Left forelimb (tissue), 1 donor: ENCODE data around the gene ATP2C2.

Experiments used
- DNase-seq: peaks from one replicate; pipeline ENCODE4 v3.0.0-alpha.2; 2018; ENCODE audit warnings: low spot score

The ATP2C2 gene

GRCh38 chr16:84451010-84451676, 82.8 kb downstream of the ATP2C2 start:
- peak; percentile 22 for DNase-seq

DNA sequence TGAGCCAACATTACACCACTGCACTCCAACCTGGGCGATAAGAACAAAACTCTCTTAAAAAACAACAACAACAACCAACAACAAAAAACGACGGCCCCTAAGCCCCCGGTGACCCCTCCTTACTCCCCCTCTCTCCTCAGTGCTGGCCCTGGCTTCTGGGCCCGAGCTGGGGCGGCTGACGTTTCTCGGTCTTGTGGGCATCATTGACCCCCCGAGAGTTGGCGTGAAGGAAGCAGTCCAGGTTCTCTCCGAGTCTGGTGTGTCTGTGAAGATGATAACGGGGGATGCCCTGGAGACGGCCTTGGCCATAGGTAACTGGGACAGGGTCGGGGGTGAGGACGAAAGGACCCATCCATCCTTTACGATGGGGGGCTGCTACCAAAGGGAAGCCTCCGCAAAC, 83.4 kb downstream of the ATP2C2 start:
- DNase-seq: peak; percentile 42

DNA sequence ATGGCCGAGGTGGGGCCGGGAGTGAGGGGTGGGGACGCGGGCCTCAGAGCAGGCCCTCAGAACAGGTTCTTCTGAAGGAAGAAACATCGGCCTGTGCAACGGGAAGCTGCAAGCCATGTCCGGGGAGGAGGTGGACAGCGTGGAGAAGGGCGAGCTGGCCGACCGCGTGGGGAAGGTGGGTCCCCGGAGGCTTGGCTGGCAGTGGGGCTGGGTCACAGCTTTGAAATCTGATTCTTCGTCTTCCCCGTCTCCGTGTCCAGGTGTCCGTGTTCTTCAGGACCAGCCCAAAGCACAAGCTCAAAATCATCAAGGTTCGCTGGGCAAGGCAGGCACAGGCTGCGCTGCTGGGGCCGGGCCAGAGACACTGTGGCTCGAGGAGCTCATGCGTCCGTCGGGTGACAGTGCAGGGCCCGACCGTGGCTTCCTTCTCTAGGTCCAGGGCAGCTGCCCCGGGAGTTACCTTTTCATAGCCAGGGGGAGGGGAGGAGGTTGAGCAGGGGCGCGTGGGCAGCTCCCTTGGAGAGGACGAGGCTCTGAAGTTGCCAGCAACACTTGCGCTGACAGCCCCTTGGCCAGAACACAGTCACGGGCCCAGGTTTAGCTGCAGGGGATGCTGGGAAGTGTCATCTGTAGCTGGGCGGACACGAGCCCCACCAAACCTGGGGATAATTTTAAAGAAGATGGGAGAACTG, 84.9 kb downstream of the ATP2C2 start:
- DNase-seq: peak; percentile 62

GRCh38 chr16:84454611-84455010, 86.3 kb downstream of the ATP2C2 start:
- DNase-seq: peak; percentile 51

DNA sequence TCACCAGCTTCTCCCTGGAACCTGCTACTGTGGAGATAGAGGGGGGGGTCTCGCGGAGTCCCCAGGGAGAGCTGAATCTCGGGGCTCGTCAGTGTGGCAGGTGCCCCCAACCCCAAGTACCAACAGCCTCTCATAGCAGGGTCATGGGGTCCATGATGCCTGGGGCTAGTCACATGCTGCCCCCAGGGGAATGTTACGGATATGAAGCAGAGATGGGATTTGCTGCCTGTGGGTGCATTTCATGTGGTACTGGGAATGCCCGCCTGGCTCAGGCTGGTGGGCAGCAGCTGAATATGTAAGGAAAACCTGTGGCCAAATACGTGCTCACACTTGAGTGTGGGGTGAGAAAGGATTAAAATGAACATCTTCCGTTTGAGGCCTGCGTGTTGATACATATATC, 86.7 kb downstream of the ATP2C2 start:
- peak; percentile 28 for DNase-seq

DNA sequence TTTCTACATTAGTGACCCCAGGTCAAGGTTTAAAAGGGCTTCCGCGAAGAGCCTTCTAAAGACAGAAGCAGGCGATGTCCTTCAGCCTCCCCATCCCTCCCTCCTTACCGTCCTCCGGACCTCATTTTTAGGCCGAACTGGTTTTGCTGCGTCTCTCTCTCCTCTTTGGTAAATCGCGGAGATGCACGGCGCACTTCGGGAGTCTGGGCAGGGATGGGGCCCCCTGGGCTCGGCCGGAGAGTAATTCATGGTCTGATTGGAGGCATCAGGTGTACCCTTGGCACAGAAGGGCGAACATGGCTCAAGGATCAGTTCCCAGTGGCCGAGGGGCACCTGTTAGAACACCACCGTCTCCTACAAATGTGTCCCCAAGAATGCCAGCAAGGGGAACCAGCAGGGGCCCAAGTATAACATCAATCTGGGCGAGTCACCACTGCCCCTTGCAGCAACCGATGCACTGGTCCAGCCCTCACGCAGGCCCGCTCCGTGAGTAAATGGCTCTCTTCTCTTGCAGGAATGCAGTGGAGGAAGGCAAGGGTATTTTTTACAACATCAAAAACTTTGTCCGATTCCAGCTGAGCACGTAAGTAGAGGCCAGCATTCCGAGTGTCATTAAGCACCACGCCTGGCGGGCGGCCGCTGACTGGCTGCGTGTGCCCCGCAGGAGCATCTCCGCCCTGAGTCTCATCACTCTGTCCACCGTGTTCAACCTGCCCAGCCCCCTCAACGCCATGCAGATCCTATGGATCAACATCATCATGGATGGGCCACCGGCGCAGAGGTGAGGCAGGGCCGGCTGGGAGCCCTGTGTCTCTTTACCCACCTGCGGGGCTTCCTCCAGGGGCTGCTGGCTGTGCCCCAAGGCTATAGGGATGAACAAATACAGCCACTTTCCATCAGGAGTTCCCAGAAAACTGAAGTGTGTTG, 90.5 kb downstream of the ATP2C2 start:
- DNase-seq: peak; percentile 55

GRCh38 chr16:84459533-84459894, 91.2 kb downstream of the ATP2C2 start:
- peak; percentile 49 for DNase-seq

GRCh38 chr16:84459941-84460405, 91.6 kb downstream of the ATP2C2 start:
- peak; percentile 62 for DNase-seq

DNA sequence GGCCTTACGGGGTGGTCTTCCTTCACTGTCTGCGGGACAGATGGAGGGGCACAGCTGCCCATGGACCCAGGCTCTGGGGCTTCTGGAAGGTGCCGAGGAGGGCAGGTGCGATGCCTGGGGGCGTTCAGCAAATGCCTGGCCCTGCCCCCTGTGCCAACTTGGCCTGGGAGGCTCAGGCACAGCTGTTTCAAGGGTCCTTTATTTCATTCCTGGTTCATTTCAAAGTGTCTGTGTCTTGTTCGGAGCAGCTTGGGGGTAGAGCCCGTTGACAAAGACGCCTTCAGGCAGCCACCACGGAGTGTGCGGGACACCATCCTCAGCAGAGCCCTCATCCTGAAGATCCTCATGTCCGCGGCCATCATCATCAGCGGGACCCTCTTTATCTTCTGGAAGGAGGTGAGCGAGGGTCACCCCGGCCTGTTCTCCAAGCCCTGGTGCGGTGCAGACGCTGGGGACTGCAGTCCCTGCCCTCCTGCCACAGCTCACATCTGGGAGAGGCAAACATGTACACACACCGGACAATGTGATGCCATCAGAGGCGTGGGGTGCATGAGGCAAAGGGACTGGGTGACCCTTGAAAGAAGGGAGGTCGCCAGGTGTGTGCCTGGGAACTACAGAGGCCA, 92.2 kb downstream of the ATP2C2 start:
- peak; percentile 55 for DNase-seq

- DNase-seq: no peak
These were observed 92.7 kb downstream of the ATP2C2 start for GRCh38 chr16:84461029-84461412.

- peak; percentile 53 for DNase-seq
These were observed 93.3 kb downstream of the ATP2C2 start for GRCh38 chr16:84461413-84462295.

GRCh38 chr16:84462296-84463210, 94.2 kb downstream of the ATP2C2 start:
- peak; percentile 42 for DNase-seq

DNA sequence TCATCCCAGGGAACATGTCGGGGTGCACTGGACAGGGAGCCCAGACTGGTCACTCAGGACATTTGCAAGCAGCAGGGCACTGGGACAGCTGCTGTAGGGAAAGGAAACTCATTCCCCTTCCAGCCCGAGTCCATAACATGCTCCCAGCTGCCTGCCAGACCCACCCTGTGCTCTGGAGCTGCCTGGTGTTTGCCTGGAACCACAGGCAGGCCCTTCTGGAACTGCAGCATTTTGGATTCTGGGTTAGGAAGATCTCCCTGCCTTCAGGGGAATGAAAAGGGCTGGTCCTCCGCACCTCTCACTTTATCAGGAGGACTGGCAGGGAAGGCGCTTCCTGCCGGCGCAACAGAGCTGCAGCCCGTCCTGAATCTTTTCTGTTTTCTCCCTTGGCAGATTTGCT, 94.9 kb downstream of the ATP2C2 start:
- DNase-seq: no peak

DNA sequence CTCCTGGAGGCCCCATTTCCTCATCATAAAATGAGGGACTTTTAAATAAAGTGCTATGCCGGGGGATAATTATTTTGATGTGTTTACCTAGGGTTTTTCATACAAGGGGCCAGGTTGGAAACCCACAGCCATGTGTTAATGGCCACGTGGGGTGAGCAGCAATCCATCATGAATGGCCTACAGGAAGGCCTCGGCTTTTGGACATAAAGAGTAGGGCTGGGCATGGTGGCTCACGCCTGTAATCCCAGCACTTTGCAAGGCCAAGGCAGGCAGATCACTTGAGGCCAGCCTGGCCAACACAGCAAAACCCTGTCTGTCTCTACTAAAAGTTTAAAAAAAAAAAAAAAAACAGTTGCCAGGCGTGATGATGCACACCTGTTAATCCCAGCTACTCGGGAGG, 95.8 kb downstream of the ATP2C2 start:
- no peak for DNase-seq

DNA sequence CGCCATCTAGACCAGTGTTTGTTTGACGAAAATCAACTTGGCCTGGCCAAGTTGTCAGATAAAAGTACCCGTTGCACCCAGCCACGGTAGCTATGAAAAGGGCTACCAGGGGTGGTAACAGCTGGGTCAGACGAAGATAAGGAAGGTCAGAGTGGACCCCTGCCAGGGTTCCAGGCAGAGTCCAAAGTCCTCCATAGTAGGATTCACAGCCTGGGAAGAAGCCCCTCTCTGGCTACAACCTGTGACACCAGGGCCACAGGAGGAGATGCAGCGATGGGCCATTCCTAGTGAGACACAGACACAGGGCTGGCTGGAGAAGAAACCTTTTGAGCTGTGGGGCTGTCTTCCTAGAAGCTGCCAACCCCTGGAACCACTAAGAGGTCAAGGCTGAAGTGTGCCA, 96.8 kb downstream of the ATP2C2 start:
- no peak for DNase-seq

GRCh38 chr16:84466692-84467091, 98.4 kb downstream of the ATP2C2 start:
- no peak for DNase-seq

GRCh38 chr16:84467256-84467655, 98.9 kb downstream of the ATP2C2 start:
- no peak for DNase-seq

GRCh38 chr16:84467709-84468108, 99.4 kb downstream of the ATP2C2 start:
- no peak for DNase-seq

- no peak for DNase-seq
These were observed 103.0 kb downstream of the ATP2C2 start for GRCh38 chr16:84471316-84471715.

DNA sequence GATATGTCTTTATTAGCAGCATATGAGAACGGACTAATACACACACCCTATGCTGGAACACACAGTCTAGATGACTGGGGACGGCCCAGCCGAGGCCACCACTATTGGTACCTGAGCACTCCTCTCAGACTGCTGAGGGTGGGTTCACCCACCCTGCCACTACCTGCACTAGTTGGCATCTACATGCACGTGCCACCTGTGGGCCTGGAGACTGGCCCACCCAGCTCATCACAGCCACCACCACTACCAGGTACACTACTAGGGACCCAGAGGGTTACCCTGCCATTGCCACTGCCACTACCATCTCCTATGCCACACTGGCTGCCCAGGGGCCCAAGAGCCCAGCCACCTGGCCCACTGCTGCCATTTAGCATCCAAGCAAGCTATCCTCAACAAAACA, 103.6 kb downstream of the ATP2C2 start:
- DNase-seq: no peak
